Activated T-helper 17 cell treated with anti-CD3 and anti-CD28 coated beads, Interleukin-2, amount 50 U/mL, for 72 hours (primary cell): ENCODE results near the gene ITGB3. TPM values are rescaled to one million over a fixed set of nuclear protein-coding genes. Genes with fewer than 3 reads are reported as not detected.

ENCODE experiments used
- ATAC-seq: fragments of 150-1000 bp; cut with Tn5 transposase; replicated peaks from 2 replicates; pipeline ENCODE4 v1.10.0; 2021; ENCODE audit warnings: mild to moderate bottlenecking, moderate library complexity
- H3K27ac Mint-ChIP-seq: one replicate; pipeline ENCODE4 v1.8.0; 2022; ENCODE audit warnings: mixed read lengths
- H3K27me3 Mint-ChIP-seq: one replicate; pipeline ENCODE4 v1.8.0; 2022; ENCODE audit warnings: mixed read lengths
- H3K36me3 Mint-ChIP-seq: one replicate; pipeline ENCODE4 v1.8.0; 2022; ENCODE audit warnings: low read depth, mild to moderate bottlenecking, mixed read lengths
- H3K4me1 Mint-ChIP-seq: one replicate; pipeline ENCODE4 v1.8.0; 2022; ENCODE audit warnings: mixed read lengths
- H3K4me3 Mint-ChIP-seq: one replicate; pipeline ENCODE4 v1.8.0; 2022; ENCODE audit warnings: mild to moderate bottlenecking, mixed read lengths
- H3K9me3 Mint-ChIP-seq: one replicate; pipeline ENCODE4 v1.8.0; 2022; ENCODE audit warnings: mixed read lengths
- total RNA-seq, 2 donors: library from RNA; stranded (reverse); gene quantifications; one replicate each; pipeline ENCODE4 v1.2.3, GENCODE V29; 2022

ITGB3 gene
- total RNA-seq, 2 donors from 2014 or later: 0.11 TPM; not detected in 1

GRCh38 chr17:47230864-47231263 is 22.8 kb upstream of the ITGB3 start:
- ATAC-seq: no peak
- Mint-ChIP-seq H3K9me3 (no peaks in the 10 kb centered on the region), H3K4me1 (peaks cover 11% of the 10 kb centered on the region), H3K36me3 (no peaks in the 10 kb centered on the region), H3K27ac (peak overlapping the region; percentile 85), H3K27me3 (no peaks in the 10 kb centered on the region), H3K4me3 (peak overlapping the region; percentile 81)

DNA sequence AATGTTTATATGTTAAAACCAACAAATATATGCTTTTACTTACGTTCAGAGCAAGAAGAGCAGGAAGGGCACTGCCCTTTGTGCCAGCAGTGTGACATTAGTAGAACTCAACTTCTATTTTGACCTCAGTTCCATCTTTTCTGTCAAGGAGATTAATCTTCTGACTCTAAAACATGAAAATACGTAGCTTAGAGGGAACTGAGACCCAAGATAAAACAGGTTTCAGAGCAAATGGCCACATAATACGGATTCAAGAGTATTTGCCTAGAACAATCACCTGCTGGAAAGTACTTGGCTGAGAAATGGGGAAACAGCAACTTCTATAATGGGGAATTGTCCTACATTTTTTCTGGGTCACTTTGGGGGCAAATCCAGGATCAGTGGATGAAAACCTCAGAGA is 22.3 kb upstream of the ITGB3 start:
- H3K27ac Mint-ChIP-seq: no peak overlapping the region
- H3K36me3 Mint-ChIP-seq: no peaks in the 10 kb centered on the region
- H3K27me3 Mint-ChIP-seq: no peaks in the 10 kb centered on the region

GRCh38 chr17:47231866-47232265 is 21.8 kb upstream of the ITGB3 start:
- Mint-ChIP-seq H3K27ac (peak overlapping the region; percentile 55), H3K4me3 (no peak overlapping the region), H3K36me3 (no peaks in the 10 kb centered on the region), H3K9me3 (no peaks in the 10 kb centered on the region), H3K27me3 (no peaks in the 10 kb centered on the region), H3K4me1 (peaks cover 11% of the 10 kb centered on the region)
- no peak for ATAC-seq

More for the DNA sequence above, 22.3 kb upstream of the ITGB3 start:
- Mint-ChIP-seq H3K4me3 (no peak overlapping the region), H3K4me1 (peaks cover 11% of the 10 kb centered on the region), H3K9me3 (no peaks in the 10 kb centered on the region)
- ATAC-seq: no peak

GRCh38 chr17:47232465-47232864 is 21.2 kb upstream of the ITGB3 start:
- ATAC-seq: no peak
- Mint-ChIP-seq H3K27ac (peak overlapping the region; percentile 55), H3K4me3 (no peak overlapping the region), H3K27me3 (no peaks in the 10 kb centered on the region), H3K9me3 (no peaks in the 10 kb centered on the region), H3K4me1 (peaks cover 11% of the 10 kb centered on the region), H3K36me3 (no peaks in the 10 kb centered on the region)

DNA sequence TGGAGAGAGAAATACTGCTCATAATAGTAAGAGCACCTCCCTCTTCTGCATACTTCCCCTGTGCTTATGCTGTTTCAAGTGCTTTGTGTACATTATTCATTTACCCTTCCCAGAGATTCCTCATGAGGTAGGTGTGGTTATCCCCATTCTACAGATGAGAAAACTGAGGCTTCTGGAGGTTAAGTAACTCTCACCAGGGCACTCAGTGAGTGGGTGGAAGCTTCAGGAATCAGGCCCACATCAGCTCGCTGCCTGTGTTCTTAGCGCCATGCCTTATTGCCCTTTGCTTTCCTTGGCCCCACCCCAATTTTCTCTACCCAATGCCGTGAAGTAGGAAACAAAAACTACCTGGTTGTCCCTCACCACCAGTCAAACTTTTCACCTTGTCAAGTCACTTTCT is 18.1 kb upstream of the ITGB3 start:
- Mint-ChIP-seq H3K27me3 (no peaks in the 10 kb centered on the region), H3K9me3 (no peaks in the 10 kb centered on the region), H3K4me3 (no peak overlapping the region)

DNA sequence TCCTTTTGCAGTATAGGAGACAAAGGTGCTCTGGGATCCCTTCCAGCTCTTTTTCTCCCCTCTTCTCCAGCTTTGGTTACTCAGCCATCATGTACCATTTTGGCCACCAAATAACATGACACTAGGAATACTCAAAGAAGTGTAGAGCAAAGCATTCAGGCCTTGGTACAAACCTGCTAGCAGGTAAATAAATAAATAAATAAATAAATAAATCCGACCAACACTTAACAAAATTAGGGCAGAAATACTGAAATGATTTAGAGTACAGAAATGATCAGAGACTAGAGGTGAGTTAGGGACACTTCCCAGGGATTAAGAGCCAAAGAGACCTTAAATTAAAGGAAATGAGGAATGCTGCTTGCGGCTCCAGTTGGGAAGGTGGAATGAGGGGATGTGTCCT is 17.7 kb upstream of the ITGB3 start:
- Mint-ChIP-seq H3K36me3 (no peaks in the 10 kb centered on the region), H3K9me3 (no peaks in the 10 kb centered on the region), H3K27me3 (no peaks in the 10 kb centered on the region), H3K4me3 (no peak overlapping the region), H3K27ac (no peak overlapping the region), H3K4me1 (no peaks in the 10 kb centered on the region)
- ATAC-seq: no peak

More for the DNA sequence above, 18.1 kb upstream of the ITGB3 start:
- Mint-ChIP-seq H3K4me1 (no peaks in the 10 kb centered on the region), H3K27ac (no peak overlapping the region), H3K36me3 (no peaks in the 10 kb centered on the region)
- no peak for ATAC-seq

- Mint-ChIP-seq H3K27ac (no peak overlapping the region), H3K27me3 (peaks cover 3% of the 10 kb centered on the region), H3K4me3 (no peak overlapping the region), H3K9me3 (no peaks in the 10 kb centered on the region), H3K36me3 (no peaks in the 10 kb centered on the region), H3K4me1 (no peaks in the 10 kb centered on the region)
- no peak for ATAC-seq
Measured at GRCh38 chr17:47237841-47238240, 15.8 kb upstream of the ITGB3 start.

GRCh38 chr17:47238321-47239010 is 15.2 kb upstream of the ITGB3 start:
- H3K9me3 Mint-ChIP-seq: no peaks in the 10 kb centered on the region

DNA sequence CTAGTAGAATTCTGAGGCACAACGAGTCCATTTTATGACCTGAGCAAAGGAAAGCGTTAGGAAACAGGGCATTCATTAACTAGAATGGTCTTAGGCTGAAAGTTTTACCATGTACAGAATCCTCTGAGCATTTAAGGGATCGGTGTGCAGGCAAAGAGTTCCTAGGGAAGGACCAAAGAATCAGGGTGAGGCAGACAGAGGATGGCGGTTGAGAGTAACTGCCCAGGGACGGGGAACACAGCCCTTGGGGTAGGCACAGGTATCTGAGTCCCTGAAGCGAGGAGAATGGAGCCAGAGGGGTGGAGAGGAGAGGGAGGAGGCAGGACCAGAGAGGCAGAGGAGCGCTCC is 14.0 kb upstream of the ITGB3 start:
- no peaks in the 10 kb centered on the region for H3K4me1 Mint-ChIP-seq
- H3K36me3 Mint-ChIP-seq: no peaks in the 10 kb centered on the region
- peaks cover 9% of the 10 kb centered on the region for H3K27me3 Mint-ChIP-seq
- no peaks in the 10 kb centered on the region for H3K9me3 Mint-ChIP-seq
- no peak overlapping the region for H3K4me3 Mint-ChIP-seq
- ATAC-seq: no peak
- H3K27ac Mint-ChIP-seq: peak overlapping the region; percentile 11

More at GRCh38 chr17:47238321-47239010, 15.2 kb upstream of the ITGB3 start:
- no peak for ATAC-seq
- H3K27me3 Mint-ChIP-seq: peaks cover 3% of the 10 kb centered on the region
- no peak overlapping the region for H3K4me3 Mint-ChIP-seq
- H3K4me1 Mint-ChIP-seq: no peaks in the 10 kb centered on the region
- H3K27ac Mint-ChIP-seq: no peak overlapping the region
- no peaks in the 10 kb centered on the region for H3K36me3 Mint-ChIP-seq

GRCh38 chr17:47239967-47240651 is 13.5 kb upstream of the ITGB3 start:
- peak; percentile 53 for ATAC-seq

GRCh38 chr17:47240806-47241205 is 12.8 kb upstream of the ITGB3 start:
- no peak for ATAC-seq
- Mint-ChIP-seq H3K27ac (no peak overlapping the region), H3K36me3 (no peaks in the 10 kb centered on the region), H3K4me1 (no peaks in the 10 kb centered on the region), H3K9me3 (no peaks in the 10 kb centered on the region), H3K27me3 (peaks cover 19% of the 10 kb centered on the region), H3K4me3 (no peak overlapping the region)

More at GRCh38 chr17:47239967-47240651, 13.5 kb upstream of the ITGB3 start:
- H3K27me3 Mint-ChIP-seq: peaks cover 12% of the 10 kb centered on the region
- H3K27ac Mint-ChIP-seq: peak overlapping the region; percentile 11
- no peaks in the 10 kb centered on the region for H3K9me3 Mint-ChIP-seq
- H3K4me3 Mint-ChIP-seq: no peak overlapping the region
- no peaks in the 10 kb centered on the region for H3K4me1 Mint-ChIP-seq
- H3K36me3 Mint-ChIP-seq: no peaks in the 10 kb centered on the region

GRCh38 chr17:47242648-47243047 is 11.0 kb upstream of the ITGB3 start:
- Mint-ChIP-seq H3K27me3 (peaks cover 28% of the 10 kb centered on the region), H3K4me1 (no peaks in the 10 kb centered on the region), H3K36me3 (no peaks in the 10 kb centered on the region), H3K9me3 (no peaks in the 10 kb centered on the region), H3K27ac (no peak overlapping the region), H3K4me3 (no peak overlapping the region)
- no peak for ATAC-seq

GRCh38 chr17:47243737-47244598 is 9.7 kb upstream of the ITGB3 start:
- Mint-ChIP-seq H3K27me3 (peaks cover 28% of the 10 kb centered on the region), H3K4me3 (no peak overlapping the region), H3K27ac (no peak overlapping the region), H3K36me3 (no peaks in the 10 kb centered on the region), H3K9me3 (no peaks in the 10 kb centered on the region), H3K4me1 (no peaks in the 10 kb centered on the region)
- ATAC-seq: no peak

GRCh38 chr17:47244697-47245096 is 8.9 kb upstream of the ITGB3 start:
- H3K9me3 Mint-ChIP-seq: no peaks in the 10 kb centered on the region
- H3K27ac Mint-ChIP-seq: no peak overlapping the region
- H3K27me3 Mint-ChIP-seq: peaks cover 28% of the 10 kb centered on the region
- no peak overlapping the region for H3K4me3 Mint-ChIP-seq
- no peaks in the 10 kb centered on the region for H3K36me3 Mint-ChIP-seq
- no peaks in the 10 kb centered on the region for H3K4me1 Mint-ChIP-seq
- ATAC-seq: no peak
